Chondrocyte (in vitro differentiated cells): ENCODE data around the gene UNK. TPM values are rescaled to one million over a fixed set of nuclear protein-coding genes. Genes with fewer than 3 reads are reported as not detected.

Source experiments
- DNase-seq: peaks from one replicate; pipeline ENCODE4 v3.0.0; 2021; ENCODE audit warnings: mixed read lengths, low spot score
- H3K27ac Mint-ChIP-seq: one replicate; pipeline ENCODE4 v1.8.0; 2021; ENCODE audit warnings: mild to moderate bottlenecking, moderate library complexity, mixed read lengths; ENCODE audit not compliant: unreplicated experiment
- H3K27me3 Mint-ChIP-seq: 2 replicates; pipeline ENCODE4 v1.8.0; 2021; ENCODE audit warnings: low read depth, mixed read lengths
- H3K36me3 Mint-ChIP-seq: 2 replicates; pipeline ENCODE4 v1.8.0; 2021; ENCODE audit warnings: low read depth, mixed read lengths
- H3K4me1 Mint-ChIP-seq: 2 replicates; pipeline ENCODE4 v1.8.0; 2021; ENCODE audit warnings: low read depth, mild to moderate bottlenecking, mixed read lengths
- H3K4me3 Mint-ChIP-seq: one replicate; pipeline ENCODE4 v1.8.0; 2021; ENCODE audit warnings: mild to moderate bottlenecking, moderate library complexity, mixed read lengths; ENCODE audit not compliant: unreplicated experiment
- H3K9me3 Mint-ChIP-seq: 2 replicates; pipeline ENCODE4 v1.8.0; 2021; ENCODE audit warnings: low read depth, mixed read lengths
- CTCF ChIP-seq: fragments of 200-600 bp; sonication (generic); IDR thresholded peaks from 2 replicates; pipeline ENCODE4 v1.5.0; 2021; ENCODE audit warnings: antibody characterized with exemption, mild to moderate bottlenecking, moderate library complexity
- total RNA-seq: library from RNA; stranded (reverse); gene quantifications from 3 replicates; pipeline ENCODE4 v1.2.1, GENCODE V29; 2021

Gene UNK
- total RNA-seq, 1 donor from 2014 or later, result 21.0 TPM

GRCh38 chr17:75752405-75752709, 32.2 kb upstream of the UNK start:
- no peak for DNase-seq
- TF ChIP-seq CTCF, result no peak
- Mint-ChIP-seq H3K36me3 (no peaks in the 10 kb centered on the region), H3K27ac (no peak overlapping the region), H3K27me3 (no peaks in the 10 kb centered on the region), H3K9me3 (no peaks in the 10 kb centered on the region), H3K4me3 (no peak overlapping the region), H3K4me1 (peaks cover 19% of the 10 kb centered on the region)

DNA sequence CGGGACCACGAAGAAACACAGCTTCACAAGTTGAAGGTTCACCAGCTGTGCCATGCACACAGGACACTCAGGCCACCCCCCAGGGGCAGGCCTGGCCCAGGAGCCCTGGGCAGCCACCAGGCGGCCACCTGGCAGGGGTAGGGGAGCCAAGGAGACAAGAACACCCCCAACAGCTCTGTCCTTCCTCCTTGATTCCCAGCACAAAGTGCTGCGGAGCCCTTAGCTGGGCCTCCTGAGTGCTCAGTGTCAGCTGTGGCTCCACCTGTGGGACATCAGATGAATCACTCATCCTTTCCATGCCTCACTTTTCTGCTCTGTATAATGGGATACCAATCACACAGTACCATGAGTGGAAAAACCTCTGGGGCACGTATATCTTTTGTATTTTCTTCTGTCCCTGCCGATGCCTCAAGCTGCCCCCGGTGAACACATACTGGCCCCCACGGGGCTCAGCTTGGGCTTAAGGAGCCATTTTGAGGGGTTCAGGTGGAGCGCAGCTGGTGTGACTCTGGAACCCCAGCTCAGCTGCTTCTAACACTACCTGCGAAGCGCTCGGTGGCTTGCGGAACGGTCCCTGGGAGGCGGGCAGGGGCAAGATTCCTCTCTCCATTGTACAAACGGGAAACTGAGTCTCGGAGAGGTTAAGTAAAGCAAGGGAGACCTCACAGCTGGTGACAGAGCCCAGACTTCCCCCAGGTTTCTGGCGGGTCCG, 31.6 kb upstream of the UNK start:
- TF ChIP-seq CTCF, result no peak
- Mint-ChIP-seq H3K4me1 (peaks cover 14% of the 10 kb centered on the region), H3K27me3 (no peaks in the 10 kb centered on the region), H3K4me3 (peak overlapping the region; percentile 28), H3K9me3 (no peaks in the 10 kb centered on the region), H3K36me3 (no peaks in the 10 kb centered on the region), H3K27ac (no peak overlapping the region)
- no peak for DNase-seq

GRCh38 chr17:75753514-75754377, 30.9 kb upstream of the UNK start:
- no peak overlapping the region for H3K27ac Mint-ChIP-seq
- no peaks in the 10 kb centered on the region for H3K36me3 Mint-ChIP-seq

GRCh38 chr17:75754378-75755204, 30.0 kb upstream of the UNK start:
- DNase-seq, result no peak
- peaks cover 12% of the 10 kb centered on the region for H3K4me1 Mint-ChIP-seq
- H3K36me3 Mint-ChIP-seq, result no peaks in the 10 kb centered on the region
- peak overlapping the region; percentile 52 for H3K27ac Mint-ChIP-seq
- TF ChIP-seq CTCF, result peak; percentile 5
- no peaks in the 10 kb centered on the region for H3K9me3 Mint-ChIP-seq
- peak overlapping the region; percentile 17 for H3K4me3 Mint-ChIP-seq
- H3K27me3 Mint-ChIP-seq, result no peaks in the 10 kb centered on the region

More at GRCh38 chr17:75753514-75754377, 30.9 kb upstream of the UNK start:
- TF ChIP-seq CTCF, result peak; percentile 83
- Mint-ChIP-seq H3K4me3 (peak overlapping the region; percentile 28), H3K27me3 (no peaks in the 10 kb centered on the region), H3K4me1 (peaks cover 14% of the 10 kb centered on the region), H3K9me3 (no peaks in the 10 kb centered on the region)
- no peak for DNase-seq
